ENCODE results near the gene ASAH2B.
"Not testable (repeated sequence)": the region's sequence is repeated elsewhere in the genome, so short reads cannot be mapped to it uniquely, and the experiment has no call there.

- not testable (repeated sequence) for TF ChIP-seq YY1 (IDR thresholded peaks at IDR 0.05; ENCODE audit: insufficient read depth, insufficient read length); SUZ12 (IDR thresholded peaks at IDR 0.05; ENCODE audit: extremely low read depth, insufficient read depth, insufficient read length); ZNF274 (IDR thresholded peaks at IDR 0.05; ENCODE audit: low read depth, low read length)
Observed at GRCh38 chr10:50780036-50780435, 40.3 kb downstream of the ASAH2B start.
